HG03108 (cell line): ENCODE measurements around the gene NDUFS8.

ENCODE experiments used
- ATAC-seq: cut with Tn5 transposase; IDR thresholded peaks from one replicate; pipeline ENCODE4 v1.9.1; 2021; ENCODE audit warnings: moderate library complexity; ENCODE audit not compliant: unreplicated experiment

NDUFS8 gene

DNA sequence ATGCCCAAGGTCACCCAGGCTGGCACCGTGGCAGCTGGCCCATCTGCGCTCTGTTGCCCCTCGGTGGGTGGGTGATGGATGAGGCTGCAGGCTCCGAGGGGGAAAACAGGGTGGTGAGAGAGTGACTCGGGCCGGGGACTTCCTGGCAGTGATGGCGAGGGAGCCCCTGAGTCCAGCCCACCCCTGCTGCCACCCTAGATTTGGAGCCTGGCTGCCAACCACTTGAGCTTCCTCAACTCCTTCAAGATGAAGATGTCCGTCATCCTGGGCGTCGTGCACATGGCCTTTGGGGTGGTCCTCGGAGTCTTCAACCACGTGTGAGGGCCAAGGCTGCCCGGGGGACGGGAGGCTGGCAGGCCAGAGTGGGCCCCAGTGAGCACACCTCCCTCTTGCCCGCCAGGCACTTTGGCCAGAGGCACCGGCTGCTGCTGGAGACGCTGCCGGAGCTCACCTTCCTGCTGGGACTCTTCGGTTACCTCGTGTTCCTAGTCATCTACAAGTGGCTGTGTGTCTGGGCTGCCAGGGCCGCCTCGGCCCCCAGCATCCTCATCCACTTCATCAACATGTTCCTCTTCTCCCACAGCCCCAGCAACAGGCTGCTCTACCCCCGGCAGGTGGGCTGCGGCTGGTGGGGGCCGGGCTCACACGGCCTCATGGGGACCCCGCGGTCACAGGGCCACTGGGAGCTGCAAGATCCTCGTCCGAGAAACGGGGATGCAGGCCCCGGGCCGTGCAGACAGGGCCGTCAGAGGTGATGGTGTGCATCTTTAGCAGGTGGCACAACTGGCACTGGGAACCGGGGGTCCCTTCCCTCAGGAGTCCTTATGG, 18.4 kb downstream of the NDUFS8 start:
- no peak for ATAC-seq

DNA sequence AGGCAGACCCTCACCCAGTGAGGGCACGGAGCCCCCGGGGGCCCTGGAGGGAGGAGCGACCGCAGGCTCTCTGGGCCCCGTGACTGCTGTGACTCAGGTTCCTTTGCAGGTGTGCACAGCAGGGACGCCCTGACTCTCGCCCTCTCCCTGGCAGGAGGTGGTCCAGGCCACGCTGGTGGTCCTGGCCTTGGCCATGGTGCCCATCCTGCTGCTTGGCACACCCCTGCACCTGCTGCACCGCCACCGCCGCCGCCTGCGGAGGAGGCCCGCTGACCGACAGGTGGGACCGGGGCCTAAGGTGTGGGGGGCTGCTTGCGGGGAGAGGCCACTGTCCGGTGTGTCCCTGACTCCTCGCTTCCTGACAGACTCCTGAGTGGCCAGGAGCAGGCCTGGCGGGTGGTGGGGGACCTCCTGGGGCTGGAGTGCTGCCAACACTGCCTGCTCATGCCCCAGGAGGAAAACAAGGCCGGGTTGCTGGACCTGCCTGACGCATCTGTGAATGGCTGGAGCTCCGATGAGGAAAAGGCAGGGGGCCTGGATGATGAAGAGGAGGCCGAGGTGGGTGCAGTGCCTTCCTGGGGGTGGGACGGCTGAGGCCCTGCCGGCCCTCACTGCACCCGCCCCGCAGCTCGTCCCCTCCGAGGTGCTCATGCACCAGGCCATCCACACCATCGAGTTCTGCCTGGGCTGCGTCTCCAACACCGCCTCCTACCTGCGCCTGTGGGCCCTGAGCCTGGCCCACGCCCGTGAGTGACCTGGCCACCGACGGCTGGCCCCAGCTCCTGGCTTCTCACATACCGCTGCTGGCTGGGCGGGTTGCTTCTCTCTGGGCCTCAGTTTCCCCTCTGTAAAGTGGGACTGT, 19.3 kb downstream of the NDUFS8 start:
- no peak for ATAC-seq

DNA sequence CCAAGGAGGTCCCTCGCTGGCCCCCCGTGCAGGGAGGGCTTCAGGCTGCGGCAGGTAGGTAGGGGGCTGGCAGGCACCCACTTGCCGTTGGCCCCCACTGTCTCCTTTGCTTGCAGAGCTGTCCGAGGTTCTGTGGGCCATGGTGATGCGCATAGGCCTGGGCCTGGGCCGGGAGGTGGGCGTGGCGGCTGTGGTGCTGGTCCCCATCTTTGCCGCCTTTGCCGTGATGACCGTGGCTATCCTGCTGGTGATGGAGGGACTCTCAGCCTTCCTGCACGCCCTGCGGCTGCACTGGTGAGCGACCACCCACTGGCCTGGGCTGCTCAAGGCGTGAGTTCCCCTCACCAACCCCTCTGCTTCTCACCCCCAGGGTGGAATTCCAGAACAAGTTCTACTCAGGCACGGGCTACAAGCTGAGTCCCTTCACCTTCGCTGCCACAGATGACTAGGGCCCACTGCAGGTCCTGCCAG, 19.9 kb downstream of the NDUFS8 start:
- ATAC-seq: no peak

DNA sequence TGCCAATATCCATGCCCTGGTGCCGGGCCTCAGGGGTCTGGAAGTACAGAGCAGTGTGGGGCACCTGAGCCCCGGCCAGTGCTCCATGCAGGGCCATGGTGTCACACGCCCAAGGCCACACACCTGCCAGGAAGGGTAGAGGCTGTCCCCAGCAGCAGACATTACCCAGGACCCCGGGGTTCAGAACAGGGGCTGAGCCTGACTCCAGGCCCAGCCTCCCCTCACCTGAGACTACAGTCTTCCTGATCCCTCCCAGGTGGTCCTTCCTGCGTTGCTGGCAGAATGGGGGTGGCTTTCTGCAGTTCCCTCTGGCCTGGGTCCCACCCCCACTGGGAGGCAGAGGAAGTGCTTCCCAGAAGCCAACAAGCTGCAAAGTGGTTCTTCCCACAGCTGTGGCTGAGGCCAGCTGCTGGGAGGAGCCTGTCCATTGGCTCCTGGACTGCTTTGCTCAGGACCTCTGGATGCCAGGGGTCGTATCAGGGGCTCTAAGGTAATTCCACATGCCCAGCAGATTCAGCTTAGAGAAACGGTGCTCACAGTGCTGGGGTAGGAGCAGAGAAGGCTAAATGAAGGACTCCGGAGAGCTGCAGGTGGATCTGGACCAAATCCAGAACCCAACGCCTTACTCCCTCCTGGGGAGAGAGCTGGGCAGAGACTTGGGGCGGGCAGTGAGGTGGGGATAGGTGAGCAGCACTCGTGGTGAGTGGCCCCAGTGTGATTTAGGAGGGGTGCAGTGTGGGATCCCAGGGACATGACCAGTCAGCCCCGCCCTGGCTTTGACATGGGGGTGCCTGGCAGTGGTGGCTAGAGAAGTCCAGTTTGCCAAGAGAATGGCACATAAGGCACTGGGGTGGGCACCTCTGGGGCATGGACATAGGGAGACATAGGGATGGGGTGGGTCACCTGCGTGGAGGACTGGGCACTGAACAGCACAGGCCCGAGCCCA, 21.0 kb downstream of the NDUFS8 start:
- ATAC-seq: no peak

DNA sequence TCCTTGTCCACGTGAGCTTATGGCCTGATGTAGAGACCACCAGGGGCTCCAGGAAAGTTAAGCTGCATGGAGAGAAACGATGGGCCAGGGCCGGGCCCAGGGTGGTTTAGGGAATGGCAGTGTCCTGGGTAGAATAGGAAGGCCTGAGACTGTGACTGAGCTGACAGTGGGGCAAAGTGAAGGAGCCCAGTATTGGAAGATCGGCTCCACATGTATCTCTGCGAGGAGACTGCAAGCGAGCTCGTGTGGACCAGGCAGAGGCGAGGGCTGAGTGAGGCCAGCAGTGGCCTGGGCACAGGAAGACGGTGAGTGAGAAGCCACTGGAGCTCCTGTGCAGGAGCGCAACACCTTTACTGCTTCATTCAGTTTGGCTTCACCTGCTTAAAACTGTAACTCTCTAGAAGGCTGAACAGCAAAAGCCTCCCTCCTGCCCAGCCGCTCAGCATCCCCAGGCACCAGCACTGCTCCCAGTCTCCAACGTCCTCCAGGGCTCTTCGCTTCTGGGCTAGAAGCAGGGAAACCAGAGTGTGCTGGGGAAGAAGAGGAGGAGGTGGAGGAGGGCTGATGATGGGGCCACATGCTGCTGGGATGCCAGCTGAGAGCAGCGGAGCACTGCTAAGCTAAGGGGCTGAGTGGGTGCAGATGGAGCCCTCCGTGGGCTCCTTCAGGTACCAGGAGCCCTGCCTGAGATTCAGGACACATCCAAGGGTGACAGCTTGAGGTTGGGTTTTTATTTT, 21.8 kb downstream of the NDUFS8 start:
- ATAC-seq: no peak

DNA sequence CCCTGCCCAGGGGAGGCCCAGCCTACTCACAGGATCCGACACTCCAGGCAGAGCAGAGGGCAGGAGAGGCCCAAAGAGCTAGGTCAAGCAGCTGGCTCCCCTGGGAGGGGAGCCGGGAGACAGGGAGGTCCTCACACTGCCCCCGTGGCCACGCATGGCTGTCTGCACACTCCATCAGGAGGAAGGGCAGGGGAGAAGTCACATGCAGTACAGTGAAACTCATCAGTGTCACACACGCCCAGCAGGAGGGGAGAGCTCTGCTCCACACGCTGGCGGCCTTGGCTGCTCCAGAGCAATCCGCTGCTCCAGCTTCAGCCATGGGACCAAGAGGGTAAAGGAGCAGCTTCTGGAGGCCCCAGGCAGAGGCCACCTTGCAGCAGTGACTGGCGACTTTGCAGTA, 22.6 kb downstream of the NDUFS8 start:
- no peak for ATAC-seq

DNA sequence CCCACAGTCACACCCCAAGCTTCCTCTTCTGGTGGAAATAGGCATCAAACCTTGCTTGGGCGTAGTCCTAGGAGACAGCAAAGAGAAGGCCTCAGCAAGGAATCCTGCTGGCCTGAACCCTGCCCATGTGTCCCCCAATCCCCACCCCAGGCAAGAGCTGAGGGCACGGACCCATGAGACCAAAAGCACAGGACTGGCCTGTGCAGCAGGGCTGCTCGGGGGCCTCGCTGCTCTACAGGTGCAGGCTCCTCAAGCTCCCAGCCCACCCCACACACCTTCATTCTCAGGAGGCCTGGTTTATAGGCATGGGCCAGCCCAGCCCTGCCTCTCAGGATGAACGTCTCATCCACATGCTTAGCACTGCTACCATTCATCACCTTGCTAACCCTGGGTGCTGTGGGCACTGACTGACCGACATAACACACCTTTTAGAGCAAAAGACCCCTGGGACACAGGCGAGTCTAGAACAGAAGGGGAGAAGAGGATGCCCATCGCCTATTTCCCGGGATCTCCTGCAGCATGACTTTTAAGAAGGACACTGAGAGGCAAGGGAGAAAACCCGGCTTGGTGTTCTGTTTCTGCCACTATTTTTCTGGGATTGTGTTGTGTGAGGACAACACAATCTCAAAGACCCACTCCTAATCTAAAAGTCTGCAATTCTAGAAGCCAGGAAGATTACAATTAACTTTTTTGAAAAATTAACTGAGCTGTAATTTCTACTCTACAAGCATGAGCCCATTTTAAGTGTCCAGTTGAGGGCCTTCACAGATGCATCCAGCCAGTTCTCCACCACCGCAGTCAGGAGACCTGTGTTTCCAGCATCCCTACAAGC, 23.7 kb downstream of the NDUFS8 start:
- no peak for ATAC-seq

DNA sequence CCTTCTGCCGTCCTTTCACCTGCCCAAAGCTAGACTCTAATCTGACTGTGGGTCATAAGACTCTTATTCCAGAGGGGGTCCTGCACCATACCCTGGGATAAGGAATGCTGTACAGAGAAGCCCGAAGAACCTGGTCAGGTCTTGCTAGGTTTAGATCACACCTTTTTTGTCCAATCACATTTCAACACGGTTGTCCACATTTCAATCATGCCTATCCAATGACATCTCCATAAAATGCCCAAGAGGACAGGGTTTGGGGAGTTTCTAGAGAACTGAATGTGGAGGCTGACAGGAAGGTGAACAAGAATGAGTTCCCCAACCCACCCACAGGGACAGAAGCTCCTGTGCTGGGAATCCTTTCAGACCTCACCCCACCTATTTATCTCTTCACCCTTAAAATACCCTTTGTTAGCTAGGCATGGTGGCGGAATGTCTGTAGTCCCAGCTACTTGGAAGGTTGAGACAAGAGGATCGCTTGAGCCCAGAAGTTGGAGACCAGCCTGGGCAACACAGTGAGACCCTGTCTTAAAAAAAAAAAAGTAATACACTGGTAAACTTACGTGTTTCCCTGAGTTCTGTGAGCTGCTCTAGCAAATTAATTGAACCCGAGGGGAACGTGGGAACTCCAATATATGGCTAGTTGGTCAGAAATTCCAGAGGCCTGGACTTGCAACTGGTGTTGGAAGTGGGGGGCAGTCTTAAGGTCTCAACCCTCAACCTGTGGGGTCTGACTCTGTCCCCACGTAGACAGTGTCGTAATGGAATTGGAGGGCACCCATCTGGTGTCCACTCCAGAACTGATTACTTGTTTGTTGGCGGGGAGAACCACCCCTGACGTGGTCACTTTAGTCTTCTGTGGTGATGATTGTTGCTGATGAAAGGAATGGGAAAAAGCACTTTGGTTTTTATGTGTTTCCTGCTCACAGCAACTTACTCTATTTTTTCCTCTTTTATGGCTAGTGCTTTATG, 26.1 kb downstream of the NDUFS8 start:
- ATAC-seq: no peak

DNA sequence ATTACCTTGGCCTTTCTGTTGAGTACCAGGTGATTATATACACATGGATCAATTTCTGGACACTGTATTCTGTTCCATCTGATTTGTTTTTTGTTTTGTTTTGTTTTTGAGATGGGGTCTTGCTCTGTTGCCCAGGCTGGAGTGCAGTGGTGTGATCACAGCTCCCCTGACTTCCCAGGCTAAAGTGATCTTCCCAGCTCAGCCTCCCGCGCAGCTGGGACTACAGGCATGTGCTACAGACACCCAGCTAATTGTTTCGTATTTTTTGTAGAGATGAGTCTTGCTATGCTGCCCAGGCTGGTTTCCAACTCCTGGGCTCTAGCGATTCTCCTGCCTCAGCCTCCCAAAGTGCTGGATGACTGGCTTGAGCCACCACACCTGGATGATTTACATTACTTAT, 27.3 kb downstream of the NDUFS8 start:
- ATAC-seq: no peak

DNA sequence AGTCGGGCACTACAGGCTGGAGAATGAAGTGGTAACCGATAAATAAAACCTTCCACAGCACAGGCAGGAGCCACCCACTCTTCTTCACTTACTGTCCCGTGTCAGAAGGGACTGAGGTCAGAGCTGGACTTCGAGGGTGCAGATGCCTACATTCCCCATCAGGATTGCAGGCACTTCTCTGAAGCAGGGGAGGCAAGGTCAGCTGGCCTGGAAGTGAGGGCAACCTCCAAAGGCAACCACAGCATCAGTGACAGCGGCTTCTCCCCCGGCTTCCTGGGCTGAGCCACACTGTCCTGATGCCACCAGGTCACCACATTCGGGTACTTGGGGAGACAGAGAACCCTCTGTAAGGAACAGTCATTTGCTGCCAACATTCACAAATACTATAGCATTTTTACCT, 31.0 kb downstream of the NDUFS8 start:
- no peak for ATAC-seq

DNA sequence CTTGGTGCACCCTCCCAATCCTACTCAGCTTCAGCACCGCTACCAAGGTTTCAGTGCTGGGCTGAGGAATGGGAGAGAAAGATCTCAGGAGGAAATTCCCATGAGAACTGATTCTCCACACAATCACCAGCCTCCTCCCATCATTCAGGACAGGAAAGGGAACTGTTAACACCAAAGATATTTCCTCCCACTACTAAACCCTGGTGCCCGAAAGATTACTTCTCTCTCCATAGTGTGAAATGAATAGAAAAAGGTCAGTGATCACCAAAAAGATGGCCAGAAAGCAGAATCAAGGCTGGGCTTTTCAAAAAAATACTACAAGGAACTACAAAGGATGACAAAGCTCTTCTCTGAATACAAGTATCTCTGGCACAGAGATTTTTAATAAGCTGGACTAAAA, 34.4 kb downstream of the NDUFS8 start:
- ATAC-seq: no peak

DNA sequence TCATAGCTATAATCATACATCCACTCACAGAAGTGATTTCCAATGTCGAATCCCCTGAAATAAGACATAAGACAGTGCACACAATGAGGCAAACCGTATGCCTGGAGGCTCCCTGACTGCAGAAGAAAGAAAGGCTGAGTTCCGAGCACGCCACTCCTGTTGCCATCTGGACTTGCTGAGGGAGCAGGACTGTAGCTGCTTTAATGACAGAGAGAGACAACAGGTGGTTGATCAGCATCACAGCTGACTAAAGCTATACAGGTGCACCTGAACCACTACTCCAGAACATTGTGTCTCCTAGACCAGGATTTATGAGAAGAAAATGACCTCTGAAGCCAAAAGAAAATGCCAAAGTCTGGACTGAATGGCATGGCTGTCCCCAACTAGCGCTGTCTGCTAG, 35.4 kb downstream of the NDUFS8 start:
- no peak for ATAC-seq

DNA sequence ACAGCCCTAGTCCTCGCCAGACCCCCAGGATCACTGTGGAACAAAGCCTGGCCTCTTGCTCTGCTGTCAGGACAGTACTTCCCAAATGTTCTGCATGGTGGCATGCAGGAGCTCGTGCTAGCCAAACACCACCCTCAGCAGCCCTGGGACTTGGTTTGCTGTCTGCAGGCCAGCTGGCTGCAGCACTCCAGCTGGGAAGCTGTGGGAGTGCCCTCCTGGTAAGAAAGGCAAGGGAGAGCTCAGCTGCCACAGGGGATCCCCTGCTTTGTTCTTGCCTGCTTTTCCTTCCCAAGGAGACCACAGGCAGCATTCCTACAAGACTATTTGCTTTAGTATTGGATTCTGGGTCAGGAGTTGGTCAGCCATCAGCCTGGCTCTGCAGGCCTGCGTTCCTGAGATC, 36.3 kb downstream of the NDUFS8 start:
- no peak for ATAC-seq

DNA sequence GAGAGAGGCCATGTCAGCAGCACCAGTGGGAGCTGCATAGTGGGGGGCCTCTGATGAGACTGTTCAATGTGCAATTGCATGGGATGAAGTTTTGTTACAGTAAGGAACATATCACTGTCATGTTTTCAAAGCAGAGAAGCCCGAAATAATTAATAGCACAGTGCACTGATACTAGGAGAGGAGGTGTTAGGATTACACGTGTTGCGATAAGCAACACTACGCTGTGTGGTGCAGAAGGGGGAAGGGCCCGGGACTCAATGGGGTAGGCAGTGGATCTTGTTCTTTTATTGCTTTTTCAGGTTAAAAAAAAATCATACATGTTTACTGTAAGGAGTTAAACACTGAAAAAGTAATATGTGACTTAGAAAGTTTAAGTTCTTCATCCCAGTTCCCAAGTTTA, 37.5 kb downstream of the NDUFS8 start:
- no peak for ATAC-seq

DNA sequence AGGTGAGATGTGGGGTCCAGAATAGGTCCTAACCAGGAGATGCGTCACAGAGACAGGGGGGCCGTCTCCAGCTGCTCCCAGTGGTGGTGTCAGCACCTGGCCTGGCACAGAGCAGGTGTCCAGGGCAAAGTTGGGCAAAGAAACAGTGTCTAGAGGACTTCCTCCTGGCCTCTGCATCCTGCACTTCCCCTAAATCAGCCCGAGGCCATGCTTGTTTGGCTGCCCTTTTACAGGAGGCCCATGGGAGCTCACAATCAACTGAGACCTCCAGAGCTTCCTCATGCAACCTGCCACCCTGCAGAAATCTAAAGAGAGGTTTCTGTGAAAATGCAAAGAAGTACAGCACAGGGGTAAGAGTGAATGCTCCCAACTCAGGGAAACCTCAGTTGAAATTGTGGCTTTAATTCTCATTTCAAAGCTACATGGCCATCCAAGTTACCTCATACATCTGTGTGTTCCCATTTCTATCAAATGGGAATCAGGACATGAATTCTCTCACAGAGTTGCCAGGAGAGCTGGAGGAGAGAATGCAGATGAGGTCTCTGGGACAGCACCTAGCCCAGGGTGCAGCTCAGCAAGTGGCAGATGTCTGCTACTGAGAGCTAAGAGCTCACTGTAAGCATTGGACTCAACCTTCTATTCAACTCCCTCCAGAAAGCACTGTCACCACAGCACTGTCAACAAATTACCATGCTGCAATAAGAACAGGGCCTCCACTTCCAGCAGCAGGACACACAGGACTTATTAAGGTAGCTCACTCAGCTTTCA, 41.0 kb downstream of the NDUFS8 start:
- no peak for ATAC-seq

DNA sequence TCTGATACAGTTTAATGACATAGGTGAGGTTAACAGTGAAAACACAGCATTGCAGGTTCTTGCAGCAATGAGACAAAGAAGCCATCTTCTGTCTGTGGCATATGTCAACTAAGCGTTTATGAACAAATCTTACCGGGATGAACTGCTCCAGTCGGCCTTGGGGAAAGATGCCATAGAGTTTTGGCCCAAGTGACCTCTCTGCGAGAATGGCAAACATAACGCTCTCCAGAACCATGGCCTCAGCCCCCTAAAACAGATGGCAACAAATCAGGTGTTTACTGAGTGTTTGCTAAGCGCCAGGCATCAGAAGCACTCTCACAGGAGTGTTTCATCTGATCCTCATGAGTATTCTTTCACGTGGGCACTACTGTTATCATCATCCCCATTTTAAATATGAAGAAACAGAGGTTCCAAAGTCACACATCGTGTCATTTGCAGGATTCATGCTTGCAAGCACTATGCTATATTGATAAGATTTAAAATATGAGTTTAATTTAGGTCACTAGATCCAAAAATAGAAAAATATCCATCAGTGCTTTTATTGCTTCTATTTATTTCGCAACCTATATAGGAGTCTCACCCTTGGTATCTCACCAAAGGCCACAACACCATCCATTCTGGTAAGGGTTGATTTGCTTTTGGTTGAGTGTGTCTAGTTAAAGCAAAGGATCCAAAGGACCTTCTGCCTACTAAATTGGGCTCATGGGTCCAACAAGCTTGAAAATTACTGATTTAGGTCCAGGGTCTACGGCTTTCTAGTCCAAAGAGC, 44.3 kb downstream of the NDUFS8 start:
- ATAC-seq: no peak
